ENCODE measurements around the gene FOXK1.
A peak's percentile ranks its signal among the peaks of the same experiment; 100 is the strongest.

- TF ChIP-seq CTCF (IDR thresholded peaks at IDR 0.05) (no peak), POLR2A (IDR thresholded peaks at IDR 0.05) (no peak), POLR2AphosphoS5 (IDR thresholded peaks at IDR 0.05) (peak in 1 of 3 donors; percentile 52), EP300 (IDR thresholded peaks at IDR 0.05; ENCODE audit: low read depth) (no peak)
These were observed 82.4 kb downstream of the FOXK1 start for GRCh38 chr7:4764402-4765007.

Measured in transverse colon (tissue), 4 donors.